Fibroblast of villous mesenchyme (primary cell): ENCODE results near the gene LDB2. TPM values are rescaled to one million over a fixed set of nuclear protein-coding genes. Genes with fewer than 3 reads are reported as not detected.
A peak's percentile ranks its signal among the peaks of the same experiment; 100 is the strongest.

ENCODE experiments used
- DNase-seq: peaks from one replicate; pipeline ENCODE4 v3.0.0-alpha.2; 2010; ENCODE audit warnings: low read depth
- H3K4me3 ChIP-seq: 2 replicates; pipeline ENCODE4 v1.5.1; 2011; ENCODE audit warnings: low read depth, mild to moderate bottlenecking, low read length
- total RNA-seq: library from RNA; depleted of rRNA; stranded (reverse); fragments of >200 nt; gene quantifications from 2 replicates; pipeline ENCODE4 v1.2.3, GENCODE V29; 2012
- TF ChIP-seq, protein P1 (sequence below): IDR thresholded peaks from 2 replicates; pipeline ENCODE4 v1.5.1; 2012; ENCODE audit warnings: low read depth, mild to moderate bottlenecking, low read length; ENCODE audit not compliant: insufficient read depth

The LDB2 gene
- total RNA-seq, 1 donor, result 19.9 TPM

DNA sequence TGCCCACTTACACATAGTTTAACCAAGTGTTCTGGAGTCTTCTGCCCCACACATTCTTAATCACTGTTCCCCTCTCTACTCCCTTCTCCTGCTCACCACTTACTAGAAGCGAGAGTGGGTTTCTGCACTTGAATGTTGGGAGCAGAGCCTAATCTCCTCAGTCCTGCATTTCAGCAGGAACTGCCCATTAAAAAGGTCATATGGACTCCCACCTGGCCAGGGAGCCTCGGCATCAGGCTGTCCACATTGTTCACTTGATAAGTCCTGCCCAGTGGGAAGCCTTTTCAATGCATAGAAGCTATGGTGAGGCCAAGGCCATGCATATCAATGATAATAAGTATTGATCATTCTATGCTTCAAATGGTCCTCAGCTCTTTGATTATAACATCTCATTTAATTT is 144.3 kb downstream of the LDB2 start:
- DNase-seq, result no peak
- TF ChIP-seq, protein P1, sequence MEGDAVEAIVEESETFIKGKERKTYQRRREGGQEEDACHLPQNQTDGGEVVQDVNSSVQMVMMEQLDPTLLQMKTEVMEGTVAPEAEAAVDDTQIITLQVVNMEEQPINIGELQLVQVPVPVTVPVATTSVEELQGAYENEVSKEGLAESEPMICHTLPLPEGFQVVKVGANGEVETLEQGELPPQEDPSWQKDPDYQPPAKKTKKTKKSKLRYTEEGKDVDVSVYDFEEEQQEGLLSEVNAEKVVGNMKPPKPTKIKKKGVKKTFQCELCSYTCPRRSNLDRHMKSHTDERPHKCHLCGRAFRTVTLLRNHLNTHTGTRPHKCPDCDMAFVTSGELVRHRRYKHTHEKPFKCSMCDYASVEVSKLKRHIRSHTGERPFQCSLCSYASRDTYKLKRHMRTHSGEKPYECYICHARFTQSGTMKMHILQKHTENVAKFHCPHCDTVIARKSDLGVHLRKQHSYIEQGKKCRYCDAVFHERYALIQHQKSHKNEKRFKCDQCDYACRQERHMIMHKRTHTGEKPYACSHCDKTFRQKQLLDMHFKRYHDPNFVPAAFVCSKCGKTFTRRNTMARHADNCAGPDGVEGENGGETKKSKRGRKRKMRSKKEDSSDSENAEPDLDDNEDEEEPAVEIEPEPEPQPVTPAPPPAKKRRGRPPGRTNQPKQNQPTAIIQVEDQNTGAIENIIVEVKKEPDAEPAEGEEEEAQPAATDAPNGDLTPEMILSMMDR, result no peak
- H3K4me3 ChIP-seq, result no peak overlapping the region

DNA sequence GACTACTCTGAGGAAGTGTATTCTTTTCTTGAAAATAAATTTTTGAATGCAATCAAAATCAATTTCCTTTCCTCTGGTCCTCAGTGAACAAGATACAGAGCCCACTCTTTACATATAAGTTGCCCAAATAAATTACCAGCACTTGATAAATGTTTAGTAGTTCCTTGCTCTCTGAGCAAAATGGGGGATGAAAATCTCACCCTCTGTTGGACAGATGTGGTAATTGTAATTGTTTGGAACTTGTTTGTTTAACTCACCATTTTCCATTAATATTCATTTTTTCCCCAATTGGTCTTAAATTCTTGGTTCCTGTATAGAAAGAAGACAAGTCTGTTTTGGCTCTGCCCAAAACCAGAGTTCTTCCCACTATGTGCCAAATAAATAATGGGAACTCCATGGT is 146.3 kb downstream of the LDB2 start:
- H3K4me3 ChIP-seq, result no peak overlapping the region
- DNase-seq, result peak; percentile 37
- TF ChIP-seq, protein P1, result peak; percentile 52

DNA sequence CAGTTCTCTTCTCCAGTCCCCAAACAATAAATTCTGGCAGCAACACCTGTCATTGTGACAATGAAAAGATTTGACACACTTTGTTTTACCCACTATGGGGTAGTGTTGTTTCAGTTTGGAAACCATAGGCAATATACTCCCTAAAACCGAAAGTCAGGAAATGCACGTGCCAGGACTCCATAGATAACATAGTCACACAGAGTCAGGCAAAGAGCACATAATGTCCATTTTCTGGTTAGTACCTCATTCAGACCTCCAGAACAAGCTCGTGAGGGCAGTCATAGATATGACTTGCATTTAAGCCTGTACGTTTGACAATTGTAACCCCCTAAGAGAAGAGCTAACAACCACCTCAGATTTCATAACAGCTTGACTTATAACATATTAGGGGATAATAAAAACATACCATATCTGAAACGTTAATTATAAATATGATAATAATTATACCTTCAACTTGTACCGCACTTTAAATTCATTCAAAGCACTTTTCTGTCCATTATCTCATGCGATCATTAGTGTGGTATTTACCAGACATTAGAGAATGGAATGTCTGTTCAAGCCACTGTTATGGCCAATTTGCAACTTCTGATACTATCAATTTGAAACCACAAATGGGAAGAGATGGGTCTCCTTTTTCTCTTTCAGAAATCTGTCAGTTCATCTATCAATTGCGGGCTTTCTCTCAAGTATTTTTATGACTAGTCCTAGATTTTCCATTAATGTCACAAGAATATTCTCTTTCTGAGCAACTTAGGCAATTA is 147.4 kb downstream of the LDB2 start:
- DNase-seq, result no peak
- TF ChIP-seq, protein P1, result no peak
- no peak overlapping the region for H3K4me3 ChIP-seq

DNA sequence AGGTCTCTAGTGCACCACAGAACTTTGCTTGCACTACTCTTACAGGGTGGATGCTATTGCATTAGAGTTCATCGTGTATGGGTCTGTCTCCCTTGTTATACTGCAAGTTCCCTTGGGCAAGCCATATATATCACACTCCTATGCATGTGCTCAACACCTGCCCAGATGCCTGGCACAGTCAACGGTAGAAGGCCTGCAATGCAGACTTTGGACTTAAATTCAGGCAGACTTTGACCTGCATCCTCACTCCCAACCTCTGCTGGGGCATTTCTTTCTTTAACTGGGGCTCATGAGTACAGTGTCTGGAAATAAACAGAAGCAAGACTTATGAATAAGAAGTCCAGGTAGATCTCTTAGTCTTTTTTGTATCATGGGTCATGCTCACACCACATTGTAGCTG is 148.2 kb downstream of the LDB2 start:
- no peak overlapping the region for H3K4me3 ChIP-seq
- TF ChIP-seq, protein P1, result no peak
- DNase-seq, result no peak

DNA sequence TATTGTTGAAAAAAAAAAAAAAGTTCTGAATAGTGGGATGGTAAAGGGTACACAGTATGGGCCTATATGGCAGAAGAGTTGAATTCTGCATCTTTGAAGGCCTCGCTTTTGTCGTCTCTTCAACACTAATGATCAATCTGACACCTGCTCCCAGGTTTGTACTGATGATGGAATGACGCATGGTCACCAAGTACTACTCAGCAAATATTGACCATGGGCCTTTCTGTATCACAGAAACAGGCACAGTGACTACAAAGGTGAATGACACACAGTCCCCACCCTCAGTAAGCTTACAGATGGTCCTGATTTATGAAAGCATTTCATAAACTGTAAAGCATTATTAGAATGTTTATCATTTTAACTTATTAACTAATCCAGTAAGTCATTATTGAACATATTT is 152.6 kb downstream of the LDB2 start:
- DNase-seq, result no peak
- H3K4me3 ChIP-seq, result no peak overlapping the region
- TF ChIP-seq, protein P1, result no peak

DNA sequence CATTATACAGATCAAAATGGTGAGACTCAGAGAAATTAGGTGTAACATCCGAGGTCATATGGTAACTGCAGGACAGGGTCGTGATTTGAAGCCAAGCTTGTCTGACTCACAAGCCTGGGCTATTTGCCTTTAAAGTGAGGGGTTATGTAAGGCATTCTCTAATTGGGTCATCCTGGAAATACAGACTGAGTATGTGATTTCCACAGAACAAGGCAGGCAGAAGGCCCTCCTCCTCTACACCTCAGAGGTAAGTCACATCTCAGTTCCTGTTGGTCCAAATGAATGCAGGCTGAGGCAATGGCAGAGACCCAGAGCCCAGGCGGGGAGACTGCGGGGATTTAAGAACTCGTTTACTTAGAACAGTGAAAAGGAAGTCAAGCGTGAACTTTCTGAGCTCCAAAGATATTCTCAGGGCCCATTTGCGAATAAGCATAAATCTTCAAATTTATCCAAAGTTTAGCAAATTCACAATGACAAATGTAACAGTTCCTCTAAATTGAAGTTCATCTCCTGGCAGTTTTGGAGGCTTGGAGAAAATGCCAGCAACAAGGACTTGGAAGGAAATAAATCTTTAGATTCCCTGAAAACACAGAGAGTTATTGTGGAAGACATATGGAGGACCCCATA is 153.3 kb downstream of the LDB2 start:
- no peak overlapping the region for H3K4me3 ChIP-seq
- TF ChIP-seq, protein P1, result no peak
- DNase-seq, result peak; percentile 58

DNA sequence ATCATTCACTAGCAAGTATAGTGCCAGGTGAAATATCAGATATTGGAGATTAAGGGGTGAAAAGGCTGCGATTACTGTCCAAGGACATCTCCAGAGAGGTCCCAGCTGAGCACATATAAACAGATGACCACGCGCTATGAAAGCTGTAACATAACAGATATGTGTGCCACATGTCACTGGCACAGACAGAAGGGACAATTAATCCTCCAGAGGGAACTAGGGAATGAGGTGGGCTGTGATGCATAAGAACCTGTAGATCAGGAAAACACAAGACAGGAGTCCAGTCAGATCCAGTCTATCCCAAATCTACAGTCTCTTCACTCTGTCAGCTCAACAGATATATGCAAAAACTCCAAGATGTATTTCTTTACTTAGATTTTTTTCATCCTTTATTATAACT is 157.2 kb downstream of the LDB2 start:
- no peak overlapping the region for H3K4me3 ChIP-seq
- TF ChIP-seq, protein P1, result no peak
- DNase-seq, result no peak
